Omental fat pad (tissue), 4 donors: Measurements from ENCODE around the gene TXNDC15. TPM values are rescaled to one million over a fixed set of nuclear protein-coding genes. Genes with fewer than 3 reads are reported as not detected.
"Not testable (repeated sequence)": the region's sequence is repeated elsewhere in the genome, so short reads cannot be mapped to it uniquely, and the experiment has no call there.

Experiments
- ATAC-seq: fragments of 150-250 bp; one replicate; pipeline ENCODE4 v1.9.1; 2016; ENCODE audit warnings: mild to moderate bottlenecking, moderate library complexity; ENCODE audit not compliant: low FRiP score
- DNase-seq: peaks from one replicate; pipeline ENCODE4 v3.0.0-alpha.2; 2019; ENCODE audit warnings: low spot score
- total RNA-seq, 4 donors: library from RNA; depleted of rRNA; stranded (reverse); fragments of >200 nt; gene quantifications; one replicate each; pipeline ENCODE4 v1.1.0, GENCODE V29; 2016
- TF ChIP-seq, protein P1 (sequence below), 3 donors: fragments of 450-650 bp; IDR thresholded peaks; one replicate each; pipeline ENCODE4 v1.5.1; 2016 to 2017; ENCODE audit warnings: antibody characterized with exemption in 3 of 3, mild to moderate bottlenecking in 3 of 3, moderate library complexity in 2 of 3

Gene TXNDC15
- total RNA-seq, 4 donors from 2014 or later = 53.4 to 78.5 (median 70.0) TPM

- ATAC-seq (no peak), DNase-seq (no peak)
- TF ChIP-seq, protein P1, sequence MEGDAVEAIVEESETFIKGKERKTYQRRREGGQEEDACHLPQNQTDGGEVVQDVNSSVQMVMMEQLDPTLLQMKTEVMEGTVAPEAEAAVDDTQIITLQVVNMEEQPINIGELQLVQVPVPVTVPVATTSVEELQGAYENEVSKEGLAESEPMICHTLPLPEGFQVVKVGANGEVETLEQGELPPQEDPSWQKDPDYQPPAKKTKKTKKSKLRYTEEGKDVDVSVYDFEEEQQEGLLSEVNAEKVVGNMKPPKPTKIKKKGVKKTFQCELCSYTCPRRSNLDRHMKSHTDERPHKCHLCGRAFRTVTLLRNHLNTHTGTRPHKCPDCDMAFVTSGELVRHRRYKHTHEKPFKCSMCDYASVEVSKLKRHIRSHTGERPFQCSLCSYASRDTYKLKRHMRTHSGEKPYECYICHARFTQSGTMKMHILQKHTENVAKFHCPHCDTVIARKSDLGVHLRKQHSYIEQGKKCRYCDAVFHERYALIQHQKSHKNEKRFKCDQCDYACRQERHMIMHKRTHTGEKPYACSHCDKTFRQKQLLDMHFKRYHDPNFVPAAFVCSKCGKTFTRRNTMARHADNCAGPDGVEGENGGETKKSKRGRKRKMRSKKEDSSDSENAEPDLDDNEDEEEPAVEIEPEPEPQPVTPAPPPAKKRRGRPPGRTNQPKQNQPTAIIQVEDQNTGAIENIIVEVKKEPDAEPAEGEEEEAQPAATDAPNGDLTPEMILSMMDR (IDR thresholded peaks at IDR 0.05) = no peak
Observed at GRCh38 chr5:134902071-134902801, 28.1 kb downstream of the TXNDC15 start.

DNA sequence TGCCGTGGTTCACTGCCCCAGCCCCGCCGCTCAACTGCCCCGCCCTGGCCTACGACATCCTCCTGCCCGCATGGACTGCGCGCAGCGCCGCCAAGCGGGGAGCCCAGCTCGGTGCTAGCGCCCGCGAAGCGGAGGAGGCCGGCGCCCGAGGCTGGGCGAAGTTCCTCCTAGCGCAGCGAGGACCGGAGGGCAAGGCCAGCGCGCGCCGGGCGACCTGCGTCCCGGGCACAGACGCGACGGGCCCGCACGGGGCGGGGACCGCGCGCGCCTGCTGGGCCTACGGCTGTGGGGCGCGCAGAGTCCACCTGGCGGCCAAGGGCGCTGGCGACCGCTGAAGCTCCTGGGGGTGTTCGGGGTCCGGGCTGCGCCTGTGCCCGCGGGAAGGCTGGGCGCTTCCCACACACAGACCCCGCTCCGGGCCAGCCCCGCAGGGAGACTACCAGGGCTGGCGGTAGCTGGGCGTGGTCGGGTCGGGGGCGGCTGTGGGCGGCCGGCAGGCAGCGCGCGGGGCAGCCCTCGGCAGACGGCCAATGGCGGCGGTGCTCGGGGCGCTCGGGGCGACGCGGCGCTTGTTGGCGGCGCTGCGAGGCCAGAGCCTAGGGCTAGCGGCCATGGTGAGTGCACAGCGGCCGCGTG is 30.6 kb downstream of the TXNDC15 start, which contains the start of gene PCBD2:
Gene PCBD2, plus strand, starts transcription at position 522 of the 636 bp plus-strand sequence. Its CDS starts 9 bp downstream, at position 531.
- DNase-seq (peak; percentile 75), ATAC-seq (peak; percentile 97)
- TF ChIP-seq, protein P1 (IDR thresholded peaks at IDR 0.05) = peak in 1 of 3 donors; percentile 91

- TF ChIP-seq, protein P1 (IDR thresholded peaks at IDR 0.05) = peak in 1 of 3 donors; percentile 25
- DNase-seq (peak; percentile 25), ATAC-seq (peak; percentile 71)
Observed at GRCh38 chr5:134905246-134905996, 31.2 kb downstream of the TXNDC15 start.

DNA sequence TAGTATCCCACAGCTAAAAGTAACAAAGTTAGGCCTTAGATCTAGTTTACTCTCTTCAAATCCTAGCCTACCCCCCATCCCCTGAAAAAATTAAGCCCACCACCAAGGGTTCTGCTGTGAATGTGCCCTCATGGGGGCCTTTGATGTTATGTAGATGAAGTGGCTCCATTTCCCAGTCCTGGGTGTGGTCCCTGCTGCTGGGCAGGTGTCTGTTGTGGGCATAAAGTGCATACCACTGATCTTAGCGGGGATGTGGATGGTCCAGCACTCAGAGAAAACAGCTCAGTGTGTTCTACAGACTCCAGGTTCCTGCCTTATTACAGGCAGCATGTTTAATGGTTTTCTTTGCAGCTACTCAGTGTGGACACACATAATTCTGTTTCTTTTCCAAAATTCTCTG is 32.6 kb downstream of the TXNDC15 start:
- TF ChIP-seq, protein P1 (IDR thresholded peaks at IDR 0.05) = no peak
- DNase-seq = no peak
- ATAC-seq = no peak

DNA sequence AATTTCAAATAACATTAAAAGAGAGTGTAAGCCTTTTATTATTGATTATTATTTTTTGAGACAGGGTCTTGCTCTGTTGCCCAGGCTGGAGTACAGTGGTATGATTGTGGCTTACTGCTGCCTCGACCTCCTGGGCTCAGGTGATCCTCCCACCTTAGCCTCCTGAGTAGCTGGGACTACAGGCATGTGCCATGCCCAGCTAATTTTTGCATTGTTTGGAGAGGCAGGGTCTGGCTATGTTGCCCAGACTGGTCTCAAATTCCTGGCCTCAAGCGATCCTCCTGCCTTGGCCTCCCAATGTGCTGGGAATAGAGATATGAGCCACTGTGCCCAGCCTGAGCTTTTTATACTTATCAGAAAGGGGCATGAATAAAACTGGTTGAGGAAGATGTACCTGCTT is 36.6 kb downstream of the TXNDC15 start:
- DNase-seq, ATAC-seq: not testable (repeated sequence)

DNA sequence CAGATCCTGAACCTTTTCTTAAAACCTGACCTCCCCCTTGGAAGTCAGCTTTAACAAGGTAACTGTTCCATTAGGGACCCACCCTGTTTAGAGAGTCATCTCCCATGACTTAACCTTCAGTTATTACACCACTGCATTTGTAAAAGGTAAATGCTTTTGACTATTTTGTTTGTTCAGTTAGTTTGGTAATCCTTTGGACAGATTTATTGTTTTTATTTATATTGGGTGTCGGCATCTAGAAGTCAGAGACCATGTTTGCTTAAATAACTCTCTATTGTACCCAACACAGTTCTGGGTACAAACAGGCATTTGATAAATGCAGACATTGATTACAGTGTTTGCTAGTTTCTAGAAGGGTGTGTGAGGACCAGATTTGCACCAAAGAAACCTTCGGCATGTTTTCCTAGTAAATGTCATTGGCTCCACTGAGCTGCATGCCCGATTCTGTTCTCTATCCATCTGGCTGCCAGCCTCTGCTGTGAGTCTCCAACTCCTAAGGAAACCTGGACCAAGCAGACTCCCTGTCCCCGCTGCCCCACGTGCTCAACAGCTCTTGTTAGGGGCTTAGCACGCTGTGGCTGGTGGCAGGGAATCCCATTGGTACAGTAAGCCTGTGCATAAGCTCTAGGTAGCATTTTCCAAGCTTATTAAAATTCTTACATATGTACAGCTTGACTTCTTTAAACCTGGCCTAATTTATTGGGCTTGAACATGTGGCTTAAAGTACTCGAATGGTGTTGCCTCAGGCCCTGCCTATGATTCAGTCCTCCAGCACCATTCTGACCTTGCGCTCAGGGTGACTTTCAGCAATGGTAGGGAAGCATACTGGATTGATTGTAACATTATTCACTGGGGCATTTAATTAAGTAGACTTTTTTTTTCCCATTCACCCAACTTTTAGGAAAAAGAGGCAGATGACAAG is 37.4 kb downstream of the TXNDC15 start:
- DNase-seq = no peak
- no peak for ATAC-seq
- TF ChIP-seq, protein P1 (IDR thresholded peaks at IDR 0.05) = no peak
